NCI-H187 (cell line): ENCODE measurements around the gene SMC5.
"Not testable (repeated sequence)": the region's sequence is repeated elsewhere in the genome, so short reads cannot be mapped to it uniquely, and the experiment has no call there.

Source experiments
- DNase-seq, 2 experiments: peaks; one replicate each; lab custom pipeline; 2025; lab: John Stamatoyannopoulos, UW

The SMC5 gene

GRCh38 chr9:70263421-70263820 lies 4.6 kb downstream of the SMC5 start:
- no peak for DNase-seq

GRCh38 chr9:70278305-70278704 lies 19.5 kb downstream of the SMC5 start:
- no peak for DNase-seq

GRCh38 chr9:70283848-70284247 lies 25.1 kb downstream of the SMC5 start:
- no peak for DNase-seq

- no peak for DNase-seq
Measured at GRCh38 chr9:70285246-70285645, 26.5 kb downstream of the SMC5 start.

GRCh38 chr9:70285981-70286598 lies 27.3 kb downstream of the SMC5 start:
- no peak for DNase-seq

GRCh38 chr9:70290626-70291025 lies 31.8 kb downstream of the SMC5 start:
- DNase-seq: no peak

- no peak for DNase-seq
Measured at GRCh38 chr9:70291446-70291845, 32.7 kb downstream of the SMC5 start.

- DNase-seq: no peak
Measured at GRCh38 chr9:70292253-70292652, 33.5 kb downstream of the SMC5 start.

- no peak for DNase-seq
Measured at GRCh38 chr9:70293214-70293613, 34.4 kb downstream of the SMC5 start.

- DNase-seq: no peak
Measured at GRCh38 chr9:70297141-70297540, 38.4 kb downstream of the SMC5 start.

- no peak for DNase-seq
Measured at GRCh38 chr9:70298245-70298771, 39.5 kb downstream of the SMC5 start.

GRCh38 chr9:70303268-70303667 lies 44.5 kb downstream of the SMC5 start:
- no peak for DNase-seq

- DNase-seq: no peak
Measured at GRCh38 chr9:70304810-70305209, 46.0 kb downstream of the SMC5 start.

- DNase-seq: no peak
Measured at GRCh38 chr9:70315389-70315788, 56.6 kb downstream of the SMC5 start.

- no peak for DNase-seq
Measured at GRCh38 chr9:70318002-70318401, 59.2 kb downstream of the SMC5 start.

- DNase-seq: no peak
Measured at GRCh38 chr9:70322096-70322495, 63.3 kb downstream of the SMC5 start.

GRCh38 chr9:70324963-70325362 lies 66.2 kb downstream of the SMC5 start:
- no peak for DNase-seq

- DNase-seq: not testable (repeated sequence)
Measured at GRCh38 chr9:70328625-70329024, 69.8 kb downstream of the SMC5 start.

- no peak for DNase-seq
Measured at GRCh38 chr9:70340572-70340971, 81.8 kb downstream of the SMC5 start.

- no peak for DNase-seq
Measured at GRCh38 chr9:70347046-70347445, 88.3 kb downstream of the SMC5 start.

GRCh38 chr9:70352356-70352755 lies 93.6 kb downstream of the SMC5 start:
- no peak for DNase-seq

GRCh38 chr9:70352802-70353201 lies 94.0 kb downstream of the SMC5 start:
- DNase-seq: no peak

- DNase-seq: no peak
Measured at GRCh38 chr9:70355801-70356200, 97.0 kb downstream of the SMC5 start.

GRCh38 chr9:70362952-70363351 lies 104.2 kb downstream of the SMC5 start:
- no peak for DNase-seq
